OCI-LY3 (cell line): ENCODE data around the gene RNF181.

Experiments
- CTCF ChIP-seq: fragments of 200-600, 300-600 bp; sonication (generic); IDR thresholded peaks from 2 replicates; pipeline ENCODE4 v1.5.1; 2014; ENCODE audit warnings: antibody characterized with exemption, low read length, low read depth
- EZH2phosphoT487 ChIP-seq: fragments of 200-600 bp; shearing (Covaris generic); IDR thresholded peaks from 2 replicates; pipeline ENCODE4 v1.6.1; 2018; ENCODE audit warnings: antibody characterized with exemption, mixed run types, low read depth

DNA sequence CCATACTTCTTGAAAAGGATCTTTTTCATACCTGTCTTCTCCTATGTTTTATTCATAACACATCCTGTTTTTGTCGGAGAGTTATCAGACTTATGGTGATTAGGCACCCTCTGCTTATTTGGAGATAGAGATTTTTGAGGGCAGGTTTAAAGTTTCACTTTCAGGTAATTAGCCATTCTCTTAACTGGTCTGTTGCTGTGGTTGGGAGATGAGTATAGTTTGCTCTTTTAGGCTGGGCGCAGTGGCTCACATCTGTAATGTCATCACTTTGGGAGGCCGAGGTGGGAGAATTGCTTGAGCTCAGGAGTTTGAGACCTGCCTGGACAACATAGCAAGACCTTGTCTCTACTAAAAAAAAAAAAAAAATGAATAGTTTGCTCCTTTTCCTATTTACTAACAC lies 47.2 kb downstream of the RNF181 start:
- TF ChIP-seq CTCF (no peak), EZH2phosphoT487 (no peak)
